ENCODE results near the gene ZNF595.

DNA sequence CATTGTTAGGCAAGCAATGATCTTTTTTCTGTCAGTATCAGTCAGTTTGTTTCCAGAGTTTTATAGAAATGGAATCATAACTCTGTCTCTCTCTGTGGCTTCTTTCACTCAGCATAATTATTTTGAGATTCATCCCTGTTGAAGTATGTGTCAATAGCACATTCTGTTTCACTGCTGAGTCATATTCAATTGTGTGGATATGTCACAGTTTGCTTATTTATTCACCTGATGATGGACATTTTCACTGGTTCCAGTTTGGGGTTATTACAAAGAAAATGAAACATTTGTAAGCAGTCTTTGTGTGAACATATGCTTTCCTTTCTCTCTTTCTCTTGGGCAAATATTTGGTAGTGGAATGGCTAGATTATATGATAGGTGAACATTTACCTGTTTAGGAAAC is 61.0 kb downstream of the ZNF595 start:
- TF ChIP-seq, protein P1, sequence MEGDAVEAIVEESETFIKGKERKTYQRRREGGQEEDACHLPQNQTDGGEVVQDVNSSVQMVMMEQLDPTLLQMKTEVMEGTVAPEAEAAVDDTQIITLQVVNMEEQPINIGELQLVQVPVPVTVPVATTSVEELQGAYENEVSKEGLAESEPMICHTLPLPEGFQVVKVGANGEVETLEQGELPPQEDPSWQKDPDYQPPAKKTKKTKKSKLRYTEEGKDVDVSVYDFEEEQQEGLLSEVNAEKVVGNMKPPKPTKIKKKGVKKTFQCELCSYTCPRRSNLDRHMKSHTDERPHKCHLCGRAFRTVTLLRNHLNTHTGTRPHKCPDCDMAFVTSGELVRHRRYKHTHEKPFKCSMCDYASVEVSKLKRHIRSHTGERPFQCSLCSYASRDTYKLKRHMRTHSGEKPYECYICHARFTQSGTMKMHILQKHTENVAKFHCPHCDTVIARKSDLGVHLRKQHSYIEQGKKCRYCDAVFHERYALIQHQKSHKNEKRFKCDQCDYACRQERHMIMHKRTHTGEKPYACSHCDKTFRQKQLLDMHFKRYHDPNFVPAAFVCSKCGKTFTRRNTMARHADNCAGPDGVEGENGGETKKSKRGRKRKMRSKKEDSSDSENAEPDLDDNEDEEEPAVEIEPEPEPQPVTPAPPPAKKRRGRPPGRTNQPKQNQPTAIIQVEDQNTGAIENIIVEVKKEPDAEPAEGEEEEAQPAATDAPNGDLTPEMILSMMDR (conservative IDR thresholded peaks at IDR 0.05): no peak
- no peak for TF ChIP-seq ZFX (IDR thresholded peaks at IDR 0.05)
